Stimulated activated CD4-positive, alpha-beta T cell treated with anti-CD3 and anti-CD28 coated beads, Interleukin-12 subunit alpha, Interleukin-12 subunit beta, amount 100 ng/mL, for 4 hours (primary cell): ENCODE data around the gene TMEM240.
"Not testable (repeated sequence)": the region's sequence is repeated elsewhere in the genome, so short reads cannot be mapped to it uniquely, and the experiment has no call there.

Source experiments
- DNase-seq: peaks from one replicate; pipeline ENCODE4 v3.0.0-alpha.2; 2020

Gene TMEM240

DNA sequence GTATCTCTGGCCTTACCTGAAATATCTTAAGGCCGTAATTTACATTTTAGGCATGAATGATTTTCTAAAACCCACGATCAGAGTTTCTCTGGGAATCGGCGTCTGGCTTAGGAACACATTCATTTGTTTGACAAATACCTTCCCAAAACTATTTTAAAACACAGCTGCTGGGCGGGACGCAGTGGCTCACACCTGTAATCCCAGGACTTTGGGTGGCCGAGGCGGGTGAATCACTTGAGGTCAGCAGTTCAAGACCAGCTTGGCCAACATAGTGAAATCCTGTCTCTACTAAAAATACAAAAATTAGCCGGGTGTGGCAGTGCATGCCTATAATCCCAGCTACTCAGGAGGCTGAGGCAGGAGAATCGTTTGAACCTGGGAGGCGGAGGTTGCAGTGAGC lies 16.5 kb upstream of the TMEM240 start:
- DNase-seq, result not testable (repeated sequence)

DNA sequence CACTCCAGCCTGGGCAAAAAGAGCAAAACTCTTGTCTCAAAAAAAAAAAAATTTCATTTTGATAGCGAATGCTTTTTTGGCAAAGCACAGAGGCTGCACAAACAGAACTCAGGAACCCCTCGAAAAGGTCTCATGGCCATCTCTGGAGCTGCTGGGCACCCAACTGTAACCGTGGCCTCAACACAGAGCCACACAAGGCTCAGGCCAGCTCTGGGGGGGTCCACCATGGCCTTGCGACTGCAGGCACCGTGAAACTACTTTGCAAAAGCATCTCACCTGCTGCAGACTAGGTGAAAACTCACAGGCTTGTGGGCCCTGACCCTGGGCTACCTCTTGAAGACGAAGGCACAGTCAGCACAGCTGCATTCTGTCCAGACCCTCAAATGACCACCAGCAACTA lies 16.1 kb upstream of the TMEM240 start:
- no peak for DNase-seq

DNA sequence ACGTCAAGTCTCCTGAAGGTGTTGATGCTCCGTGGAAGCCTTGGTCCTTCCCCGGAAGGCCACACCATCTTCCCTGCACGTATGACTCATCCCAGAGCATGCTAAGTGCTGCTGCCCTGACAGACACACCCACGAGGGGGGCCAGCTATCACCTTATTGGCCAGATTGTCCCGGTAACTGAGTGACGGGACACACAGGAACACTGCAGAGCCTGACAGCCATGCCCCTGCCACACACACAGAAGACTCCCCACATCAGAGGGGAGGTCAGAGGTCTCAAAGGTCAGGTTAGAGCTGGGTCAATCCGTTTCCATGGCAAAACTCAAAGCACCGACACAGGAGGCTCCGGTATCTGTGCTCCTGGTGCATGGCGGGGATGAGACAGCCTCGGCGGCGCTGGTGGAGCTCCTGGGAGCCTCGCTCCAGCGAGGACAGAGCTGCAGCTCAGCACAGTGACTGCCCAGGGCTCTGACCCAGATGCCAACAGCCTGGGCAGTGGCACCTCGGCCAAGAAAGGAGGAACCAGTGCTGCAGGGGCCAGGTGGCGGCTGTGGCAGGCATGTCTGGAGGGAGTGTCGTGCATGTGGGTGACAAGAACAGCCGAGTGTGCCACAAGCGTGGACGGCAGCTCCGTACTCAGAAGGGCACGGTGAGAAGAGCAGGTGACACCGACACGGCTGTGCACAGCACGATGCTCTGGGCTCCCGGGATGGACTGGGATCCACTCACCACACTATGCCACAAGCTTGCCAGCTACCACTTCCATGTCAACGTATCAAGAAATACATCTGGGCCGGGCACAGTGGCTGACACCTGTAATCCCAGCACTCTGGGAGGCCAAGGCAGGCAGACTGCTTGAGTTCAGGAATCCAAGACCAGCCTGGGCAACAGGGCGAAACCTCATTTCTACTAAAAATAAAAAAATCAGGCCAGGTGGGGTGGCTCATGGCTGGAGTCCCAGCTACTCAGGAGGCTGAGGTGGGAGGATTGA lies 14.8 kb upstream of the TMEM240 start:
- no peak for DNase-seq

DNA sequence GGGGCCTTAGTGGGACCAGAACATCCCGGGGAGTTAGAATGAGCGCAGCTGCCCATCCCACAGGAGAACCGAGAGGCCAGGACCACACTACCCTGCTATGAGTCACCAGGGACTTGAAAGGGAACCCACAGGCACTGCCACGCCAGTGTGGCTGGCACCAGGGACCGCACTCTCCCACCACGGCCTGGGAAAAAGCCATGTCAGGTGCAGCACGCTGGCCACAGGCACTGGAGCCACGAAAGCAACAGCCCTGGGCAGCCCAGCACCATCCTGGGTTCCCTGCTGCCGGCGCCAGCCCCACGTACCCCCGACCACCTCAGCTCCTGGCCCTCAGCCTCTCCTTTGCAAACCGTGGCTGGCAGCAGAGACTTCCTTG lies 14.1 kb upstream of the TMEM240 start:
- no peak for DNase-seq

DNA sequence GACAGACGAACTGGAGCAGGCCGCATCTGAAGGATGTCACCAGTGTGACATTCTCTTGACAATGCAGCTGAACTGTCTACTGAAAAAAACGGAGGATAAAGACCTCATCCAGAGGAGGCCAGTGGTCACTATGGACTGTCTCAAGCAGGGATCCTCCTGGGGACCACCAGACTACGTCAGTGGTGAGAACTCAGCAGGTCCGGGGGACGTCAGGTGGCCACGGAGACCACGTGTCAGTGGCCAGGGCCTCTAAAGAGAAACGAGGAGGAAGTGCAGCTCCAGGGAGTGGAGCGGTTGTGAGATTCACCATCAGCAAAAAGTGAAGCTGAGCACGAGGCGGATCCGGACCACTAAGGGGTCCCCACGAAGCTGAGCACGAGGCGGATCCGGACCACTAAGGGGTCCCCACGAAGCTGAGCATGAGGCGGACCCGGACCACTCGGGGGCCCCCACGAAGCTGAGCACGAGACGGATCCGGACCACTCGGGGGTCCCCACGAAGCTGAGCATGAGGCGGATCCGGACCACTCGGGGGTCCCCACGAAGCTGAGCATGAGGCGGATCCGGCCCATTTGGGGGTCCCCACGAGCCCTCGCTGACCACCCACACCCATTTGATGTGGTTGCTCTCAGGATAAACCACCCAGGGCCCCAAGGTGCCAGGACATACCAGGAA lies 13.5 kb upstream of the TMEM240 start:
- no peak for DNase-seq

DNA sequence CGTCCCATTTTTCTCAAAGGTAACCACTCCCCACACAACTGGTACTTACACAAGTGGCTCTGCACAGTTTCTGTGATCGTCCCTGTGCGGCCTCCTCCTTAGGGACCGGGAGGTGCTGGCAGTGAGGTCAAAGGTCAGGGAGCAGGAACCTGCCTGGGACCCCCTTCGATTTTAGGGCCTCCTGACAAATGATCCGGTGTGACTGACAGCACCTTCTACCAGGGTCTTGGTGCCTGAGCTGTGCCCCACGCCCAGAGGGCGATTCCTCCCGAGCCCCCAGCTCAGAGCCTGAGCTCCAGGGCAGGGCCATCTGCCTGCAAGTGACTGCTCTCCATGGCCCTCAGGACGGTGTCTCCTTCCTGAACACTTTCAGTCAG lies 11.8 kb upstream of the TMEM240 start:
- DNase-seq, result no peak

DNA sequence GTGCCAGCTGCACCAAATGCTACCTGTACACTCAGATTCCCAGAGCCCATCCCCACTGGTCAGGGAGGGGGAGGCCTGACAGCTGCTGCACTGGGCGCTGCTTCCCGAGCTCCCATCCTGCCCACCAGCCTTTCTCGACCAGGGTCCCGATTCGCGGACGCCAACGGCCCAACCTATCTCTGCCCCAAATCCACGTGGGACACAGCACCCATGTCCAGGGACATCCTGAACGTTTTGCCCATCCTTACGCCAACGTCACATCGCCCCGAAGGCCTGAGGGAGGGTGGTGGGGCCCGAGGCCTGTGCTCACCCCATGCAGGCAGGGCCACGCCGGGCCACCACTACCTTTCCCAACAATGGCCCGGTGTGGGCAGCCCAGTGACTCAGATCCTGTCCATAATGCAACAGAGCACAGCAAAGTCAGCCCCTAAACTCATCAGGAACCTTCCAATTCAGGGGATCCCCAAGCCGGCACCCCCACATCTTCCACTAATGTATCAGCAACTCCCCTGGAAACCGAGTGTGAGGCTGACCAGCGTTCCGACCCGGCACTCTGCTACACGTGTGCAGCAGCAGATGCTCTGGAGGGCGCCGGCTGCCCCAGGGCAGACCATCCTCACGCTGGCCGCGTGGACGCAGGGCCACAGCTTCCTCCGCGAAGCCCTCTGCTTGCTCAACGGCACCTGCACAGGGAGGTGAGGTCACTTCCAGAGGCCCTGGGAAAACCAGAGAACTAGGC lies 11.3 kb upstream of the TMEM240 start:
- DNase-seq, result no peak

DNA sequence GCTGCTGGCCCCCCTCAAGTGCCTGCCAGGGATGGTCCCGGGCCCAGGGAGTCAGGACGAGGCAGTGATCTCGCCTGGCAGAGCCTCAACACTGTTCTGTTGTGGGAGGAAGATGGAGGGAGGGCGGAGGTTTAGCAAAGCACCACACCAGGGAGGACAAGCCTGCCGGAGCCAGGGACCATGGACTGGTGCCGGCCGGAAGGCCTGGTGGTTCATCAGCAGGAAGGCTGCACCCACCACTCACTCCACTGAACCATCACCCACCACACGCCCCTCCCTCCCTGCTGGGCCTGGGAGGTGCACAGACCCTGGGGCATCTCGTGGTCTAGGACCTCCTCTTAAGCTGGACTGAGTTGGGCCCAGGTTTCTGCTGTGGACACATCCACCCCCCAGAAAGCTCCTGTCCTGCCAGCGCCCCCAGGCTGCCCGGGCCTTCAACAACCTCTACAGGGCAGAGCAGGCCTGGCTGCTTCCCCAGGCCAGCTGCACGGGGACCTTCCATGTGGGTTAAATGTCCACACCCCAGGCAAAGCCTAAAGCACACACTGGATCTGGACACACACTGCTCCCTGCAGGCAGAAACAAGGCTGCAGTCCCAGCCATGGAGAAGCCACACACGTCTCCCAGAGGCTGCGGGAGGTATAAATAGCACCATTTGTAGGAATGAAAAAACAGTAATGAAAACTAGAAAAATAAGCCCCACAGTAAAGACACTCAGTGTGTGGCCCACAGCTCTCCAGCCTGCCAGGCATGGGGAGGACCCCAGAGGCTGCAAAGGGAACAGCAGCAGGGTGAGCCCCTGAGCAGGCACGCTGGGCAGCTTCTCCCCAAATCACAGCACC lies 10.4 kb upstream of the TMEM240 start:
- DNase-seq, result no peak

DNA sequence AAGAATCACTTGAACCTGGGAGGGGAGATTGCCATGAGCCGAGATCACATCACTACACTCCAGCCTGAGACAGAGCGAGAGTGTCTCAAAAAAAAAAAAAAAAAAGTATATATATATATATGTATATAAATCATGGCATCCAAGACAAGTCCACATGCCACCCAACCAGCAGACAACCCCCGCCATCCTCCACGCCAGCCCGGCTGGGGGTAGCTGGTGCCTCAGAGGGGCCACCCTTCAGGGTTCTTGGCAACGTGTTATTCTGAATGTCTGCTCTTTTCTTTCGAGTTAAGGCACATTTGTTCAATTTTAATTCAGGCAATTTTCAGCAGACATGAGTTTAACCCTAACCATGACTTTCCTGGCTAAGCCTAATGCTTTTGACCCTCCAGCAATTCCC lies 9.7 kb upstream of the TMEM240 start:
- no peak for DNase-seq

DNA sequence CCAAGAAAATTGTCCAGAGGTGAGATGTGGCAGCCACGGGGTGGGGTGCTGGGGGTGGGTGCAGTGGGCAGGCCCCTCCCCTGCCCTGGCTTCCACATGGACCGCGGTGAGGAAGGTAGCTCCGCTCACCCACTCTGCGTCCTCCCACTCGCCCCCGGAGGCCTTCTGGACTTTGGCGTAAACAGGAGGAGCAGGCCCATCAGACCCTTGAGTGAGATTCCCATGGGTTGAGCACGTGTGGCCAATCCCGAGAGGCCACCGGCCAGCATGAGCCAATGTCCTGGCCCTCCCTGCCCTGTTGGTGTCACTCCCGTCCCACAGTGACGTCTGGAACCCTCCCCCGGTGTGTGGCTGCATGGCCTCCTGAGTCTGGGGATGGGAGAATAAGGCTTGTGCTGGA lies 8.2 kb upstream of the TMEM240 start:
- DNase-seq, result no peak

DNA sequence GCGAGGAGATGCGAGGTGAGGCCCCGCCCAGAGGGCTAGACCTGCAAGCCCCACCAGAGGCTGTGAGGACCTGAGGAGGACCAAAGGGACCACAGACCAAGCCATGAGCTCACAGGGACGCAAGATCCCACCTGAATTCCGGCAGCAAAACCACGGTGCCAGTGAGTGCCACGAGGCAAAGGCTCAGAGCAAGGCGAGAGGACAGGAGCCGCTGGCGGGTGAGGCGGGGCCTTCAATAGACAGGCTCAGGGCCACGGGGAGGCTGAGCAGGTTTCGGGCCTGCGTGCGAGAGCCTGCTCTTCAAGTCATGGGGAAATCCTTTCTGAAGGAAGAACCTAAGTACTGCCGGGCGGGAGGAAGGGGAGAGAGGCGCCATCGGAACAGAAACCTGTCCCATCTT lies 7.1 kb upstream of the TMEM240 start:
- DNase-seq, result no peak

DNA sequence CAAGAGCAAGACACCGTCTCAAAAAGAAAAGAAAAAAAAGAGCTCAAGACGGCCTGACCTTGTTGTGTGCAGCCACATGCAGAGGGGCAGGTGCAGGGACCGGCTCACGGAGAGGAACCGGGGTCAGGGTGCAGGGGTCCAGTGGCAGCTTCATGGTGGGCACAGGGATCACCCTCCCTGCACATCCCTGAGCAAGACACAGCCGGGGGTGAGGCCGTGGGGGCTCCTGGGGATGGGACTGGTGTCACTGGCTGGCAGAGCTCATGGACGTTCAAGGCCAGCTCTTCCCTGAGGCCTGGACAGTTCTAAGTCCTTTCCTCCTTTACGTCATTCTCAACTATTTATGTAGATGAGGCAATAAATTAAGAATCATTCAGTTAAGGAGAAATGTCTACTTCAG lies 6.6 kb upstream of the TMEM240 start:
- DNase-seq, result no peak

DNA sequence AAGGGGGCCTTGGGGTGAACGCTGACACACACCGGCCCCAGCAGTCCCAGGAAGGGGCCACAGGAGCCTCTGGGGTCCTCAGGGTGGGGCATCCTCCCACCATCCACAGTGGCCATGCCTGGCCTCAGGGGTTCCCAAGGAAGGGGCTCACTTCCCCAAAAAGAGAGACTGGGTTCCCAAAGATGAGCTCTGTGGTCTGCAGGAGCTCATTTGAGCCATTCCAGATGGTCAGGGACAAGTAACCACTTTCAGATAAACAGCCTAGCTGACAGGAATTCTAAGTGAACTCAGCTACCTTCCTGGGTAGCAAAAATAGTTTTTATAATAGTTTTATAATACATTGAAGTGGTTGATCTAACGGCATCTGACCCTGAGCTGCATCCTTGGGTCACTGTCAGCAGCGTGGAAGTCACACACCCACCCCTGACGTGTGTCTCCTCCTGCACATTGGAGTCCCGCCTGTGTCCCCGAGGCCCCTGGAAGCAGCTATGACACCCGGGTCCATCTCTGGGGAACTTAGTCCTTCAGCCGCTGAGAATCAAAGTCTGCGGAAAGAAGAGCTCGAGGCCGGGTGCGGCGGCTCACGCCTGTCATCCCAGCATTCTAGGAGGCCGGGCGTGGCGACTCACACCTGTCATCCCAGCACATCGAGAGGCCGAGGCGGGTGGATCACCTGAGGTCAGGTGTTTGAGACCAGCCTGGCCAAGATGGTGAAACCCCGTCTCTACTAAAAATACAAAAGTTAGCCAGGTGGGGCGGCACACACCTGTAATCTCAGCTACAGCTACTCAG lies 5.7 kb upstream of the TMEM240 start:
- no peak for DNase-seq

DNA sequence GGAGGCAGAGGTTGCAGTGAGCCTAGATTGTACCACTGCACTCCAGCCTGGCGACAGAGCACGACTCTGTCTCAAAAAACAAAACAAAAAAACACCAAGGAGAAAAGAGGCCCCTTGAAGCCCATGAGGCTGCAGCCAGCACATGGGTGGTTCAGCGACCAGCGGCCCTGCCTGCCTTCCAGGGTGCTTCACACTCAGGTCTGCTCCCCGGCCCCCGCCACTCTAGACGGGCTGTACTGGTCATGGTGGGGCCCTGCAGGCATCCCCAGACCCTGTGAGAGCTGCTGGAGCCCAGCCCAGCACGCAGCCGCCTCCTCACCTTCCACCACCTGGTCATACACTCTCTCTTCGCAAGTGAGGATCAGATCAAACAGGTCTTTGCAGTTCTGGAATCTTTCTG lies 4.1 kb upstream of the TMEM240 start:
- DNase-seq, result no peak

DNA sequence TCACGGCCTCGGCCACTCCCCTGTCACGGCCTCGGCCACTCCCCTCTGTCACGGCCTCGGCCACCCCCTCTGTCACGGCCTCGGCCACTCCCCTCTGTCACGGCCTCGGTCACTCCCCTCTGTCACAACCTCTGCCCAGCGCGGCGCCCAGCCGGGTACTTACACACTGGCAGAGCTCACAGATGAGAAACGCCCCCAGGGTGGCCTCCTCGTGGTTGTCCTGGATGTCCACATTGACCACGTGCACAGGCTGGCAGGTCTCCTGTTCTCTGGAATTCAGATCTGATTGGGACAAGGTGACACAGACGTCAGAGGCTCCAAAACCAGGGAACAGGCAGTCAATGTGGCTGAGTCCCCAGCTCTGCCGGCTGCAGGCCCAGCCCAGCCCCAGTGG lies 3.3 kb upstream of the TMEM240 start:
- DNase-seq, result no peak

DNA sequence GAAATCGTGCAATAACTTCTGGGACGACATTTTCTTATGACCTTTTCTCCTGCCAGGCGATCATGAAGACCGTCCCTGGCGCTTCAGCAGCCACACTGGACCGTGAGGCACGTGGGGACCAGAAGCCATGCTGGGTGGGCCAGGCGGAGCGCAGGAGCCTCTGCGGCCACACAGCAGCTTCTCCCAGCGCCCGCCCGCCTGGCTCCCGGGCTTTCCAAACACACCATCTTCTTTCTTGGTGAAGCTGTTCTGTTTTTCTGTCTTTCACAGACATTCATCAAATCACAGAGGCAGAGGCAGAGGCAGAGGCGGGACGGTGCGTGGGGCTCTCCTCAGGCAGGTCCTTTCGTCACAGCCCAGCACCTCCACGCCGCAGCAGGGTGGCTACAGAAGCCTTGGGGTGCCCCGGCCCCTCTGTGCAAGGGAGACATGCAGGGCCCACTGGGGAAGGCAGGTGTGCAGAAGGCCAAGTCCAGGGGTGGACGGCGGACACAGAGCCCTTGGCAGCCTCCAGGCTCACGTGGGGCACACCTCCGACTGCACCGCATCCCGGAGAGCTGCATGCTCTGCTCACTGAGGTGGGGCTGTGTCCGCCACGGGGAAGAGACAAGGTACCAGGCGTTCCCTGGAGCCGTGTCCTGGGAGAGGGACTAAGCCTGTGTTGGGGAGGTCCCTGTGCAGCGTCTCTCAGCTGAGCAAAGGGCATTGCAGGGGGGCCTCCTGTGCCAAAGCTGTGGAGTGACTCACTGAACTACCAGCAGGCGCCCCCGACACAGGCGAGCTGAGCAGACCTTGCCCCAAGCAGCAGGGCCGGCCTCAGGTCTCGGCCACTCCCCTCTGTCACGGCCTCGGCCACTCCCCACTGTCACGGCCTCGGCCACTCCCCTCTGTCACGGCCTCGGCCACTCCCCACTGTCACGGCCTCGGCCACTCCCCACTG lies 2.6 kb upstream of the TMEM240 start:
- DNase-seq, result no peak

DNA sequence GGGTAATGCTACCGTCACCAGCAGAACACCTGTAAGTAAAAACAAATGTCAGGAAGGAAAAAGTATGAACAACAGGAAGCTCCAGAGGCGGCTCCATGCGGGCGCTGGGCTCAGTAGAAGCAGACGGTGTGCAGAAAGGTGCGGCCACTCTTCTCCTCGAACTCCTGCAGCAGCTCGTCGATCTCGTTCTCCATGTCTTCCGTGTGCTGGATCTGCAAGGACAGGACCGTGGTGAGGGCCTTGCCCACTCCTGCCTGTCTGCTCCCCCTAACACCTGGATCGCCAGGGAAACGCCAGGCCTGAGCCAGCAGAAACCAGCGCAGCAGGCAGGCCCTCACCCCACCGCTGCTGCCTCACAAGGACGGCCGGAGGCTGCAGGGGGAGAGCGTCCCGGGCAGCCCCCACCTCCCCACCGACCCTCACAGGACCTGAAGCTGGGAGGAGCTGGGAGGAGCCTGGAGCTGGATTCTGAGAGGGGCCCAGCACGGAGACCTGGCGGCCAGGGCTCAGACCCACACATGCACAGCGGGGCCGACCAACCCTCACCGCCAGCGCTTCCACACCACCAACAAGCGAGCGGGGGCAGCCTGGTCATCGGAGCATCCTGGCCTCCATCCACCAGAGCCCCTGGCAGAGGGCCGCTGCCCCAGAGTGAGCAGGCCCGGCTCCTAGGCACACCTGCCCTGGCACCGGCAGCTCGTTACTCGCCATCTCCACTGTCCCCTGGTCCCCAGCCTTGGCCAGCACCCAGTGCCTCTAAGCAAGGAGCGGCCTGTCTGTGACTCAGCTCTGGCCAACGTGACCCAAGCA lies 1.7 kb upstream of the TMEM240 start:
- DNase-seq, result no peak

DNA sequence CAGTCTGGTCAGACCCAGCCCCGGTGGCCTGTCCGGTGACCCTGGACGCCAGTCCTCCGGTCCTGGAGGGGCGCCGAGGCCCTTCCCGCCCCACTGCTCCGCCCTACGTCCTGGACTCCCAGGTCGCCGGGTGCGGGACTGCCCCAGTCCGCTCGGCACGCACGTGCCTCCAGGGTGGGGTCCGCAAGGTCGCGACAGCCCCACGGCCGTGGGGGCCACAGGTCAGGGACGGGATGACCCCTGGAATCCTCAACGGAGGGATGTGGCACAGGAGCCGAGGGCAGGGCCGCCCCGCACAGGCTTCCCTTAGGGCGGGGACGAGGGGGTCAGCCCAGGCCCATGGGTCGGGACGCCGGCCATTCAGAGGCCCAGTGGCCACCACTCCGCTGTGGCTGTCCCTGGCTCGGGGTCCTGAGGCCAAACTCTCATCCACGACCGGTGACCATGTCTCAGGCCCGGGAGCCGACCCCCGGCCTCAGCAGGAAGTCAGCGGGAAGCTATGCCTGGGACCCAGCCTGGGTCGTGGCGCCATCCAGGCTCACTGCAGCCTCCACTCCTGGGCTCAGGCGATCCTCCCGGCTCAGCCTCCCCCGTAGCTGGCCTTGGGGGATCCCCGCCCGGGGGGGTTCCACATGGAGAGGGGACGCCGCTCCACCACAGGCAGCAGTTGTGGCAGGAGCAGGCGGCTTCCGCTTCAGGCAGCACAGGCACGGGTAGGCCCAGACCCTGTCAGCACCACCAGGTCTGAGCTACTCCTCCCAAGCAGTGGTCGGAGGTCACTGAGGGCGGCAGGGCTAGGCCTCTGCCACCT lies 599 bp upstream of the TMEM240 start:
- DNase-seq, result no peak
